ENCODE results near the gene TRAF6. TPM values are rescaled to one million over a fixed set of nuclear protein-coding genes. Genes with fewer than 3 reads are reported as not detected.

The TRAF6 gene
- total RNA-seq, 2 donors from 2014 or later = 7.5 to 9.2 TPM

GRCh38 chr11:36454551-36454940 lies 55.5 kb downstream of the TRAF6 start:
- H3K27ac ChIP-seq = no peak overlapping the region
- no peak for ATAC-seq

GRCh38 chr11:36453678-36454077 lies 56.4 kb downstream of the TRAF6 start:
- H3K36me3 ChIP-seq (replicated peaks in 1 of 2; ENCODE audit: insufficient read depth in 1 of 2, low read depth in 2 of 2) = no peaks in the 10 kb centered on the region
- TF ChIP-seq POLR2A (IDR thresholded peaks at IDR 0.05) = no peak
- no peak for TF ChIP-seq CTCF (IDR thresholded peaks at IDR 0.05)
- H3K27me3 ChIP-seq = no peaks in the 10 kb centered on the region
- no peak overlapping the region for H3K4me3 ChIP-seq
- intact Hi-C loops (cut with DNase I) = no loop called here
- ATAC-seq (no peak), DNase-seq (no peak)
- no peak overlapping the region for H3K27ac ChIP-seq
- 64 to 68% methylated on average over 3 of the region's 3 CpGs for WGBS, 2 donors
- peaks cover 12% of the 10 kb centered on the region for H3K4me1 ChIP-seq
- H3K9me3 ChIP-seq = no peaks in the 10 kb centered on the region

More at GRCh38 chr11:36454551-36454940, 55.5 kb downstream of the TRAF6 start:
- intact Hi-C loops (cut with DNase I) = no loop called here
- H3K9me3 ChIP-seq = no peaks in the 10 kb centered on the region
- TF ChIP-seq CTCF (IDR thresholded peaks at IDR 0.05) (no peak), POLR2A (IDR thresholded peaks at IDR 0.05) (no peak)
- no peak for DNase-seq
- H3K4me3 ChIP-seq = no peak overlapping the region
- WGBS, 2 donors = 82 to 83% methylated on average over 16 to 17 of the region's 18 CpGs
- H3K27me3 ChIP-seq = no peaks in the 10 kb centered on the region
- peaks cover 9% of the 10 kb centered on the region for H3K4me1 ChIP-seq
- H3K36me3 ChIP-seq (replicated peaks in 1 of 2; ENCODE audit: insufficient read depth in 1 of 2, low read depth in 2 of 2) = no peaks in the 10 kb centered on the region

GRCh38 chr11:36452961-36453360 lies 57.1 kb downstream of the TRAF6 start:
- Histone ChIP-seq H3K36me3 (replicated peaks in 1 of 2; ENCODE audit: insufficient read depth in 1 of 2, low read depth in 2 of 2) (no peaks in the 10 kb centered on the region), H3K9me3 (no peaks in the 10 kb centered on the region), H3K27me3 (no peaks in the 10 kb centered on the region), H3K4me3 (no peak overlapping the region), H3K27ac (no peak overlapping the region), H3K4me1 (peaks cover 16% of the 10 kb centered on the region)
- ATAC-seq (no peak), DNase-seq (no peak)
- TF ChIP-seq CTCF (IDR thresholded peaks at IDR 0.05) (no peak), POLR2A (IDR thresholded peaks at IDR 0.05) (no peak)
- WGBS, 2 donors = 13 to 26% methylated on average over 1 of the region's 1 CpG
- intact Hi-C loops (cut with DNase I) = no loop called here

GRCh38 chr11:36452236-36452940 lies 57.7 kb downstream of the TRAF6 start:
- intact Hi-C loops (cut with DNase I) = no loop called here
- Histone ChIP-seq H3K27ac (peak overlapping the region in 1 of 4 donors; percentile 22), H3K4me1 (peaks cover 22% of the 10 kb centered on the region), H3K4me3 (no peak overlapping the region), H3K36me3 (replicated peaks in 1 of 2; ENCODE audit: insufficient read depth in 1 of 2, low read depth in 2 of 2) (no peaks in the 10 kb centered on the region), H3K27me3 (no peaks in the 10 kb centered on the region), H3K9me3 (no peaks in the 10 kb centered on the region)
- 57 to 66% methylated on average over 5 of the region's 5 CpGs for WGBS, 2 donors
- ATAC-seq = no peak
- no peak for DNase-seq
- TF ChIP-seq CTCF (IDR thresholded peaks at IDR 0.05) (no peak), POLR2A (IDR thresholded peaks at IDR 0.05) (no peak)

- WGBS, 2 donors = 81 to 87% methylated on average over 1 of the region's 1 CpG
These were observed 58.4 kb downstream of the TRAF6 start for GRCh38 chr11:36451681-36452080.

More at GRCh38 chr11:36451681-36452080, 58.4 kb downstream of the TRAF6 start:
- intact Hi-C loops (cut with DNase I) = no loop called here
- Histone ChIP-seq H3K4me3 (no peak overlapping the region), H3K36me3 (replicated peaks in 1 of 2; ENCODE audit: insufficient read depth in 1 of 2, low read depth in 2 of 2) (no peaks in the 10 kb centered on the region), H3K27ac (no peak overlapping the region), H3K4me1 (peaks cover 29% of the 10 kb centered on the region), H3K27me3 (no peaks in the 10 kb centered on the region), H3K9me3 (no peaks in the 10 kb centered on the region)
- ATAC-seq (no peak), DNase-seq (no peak)
- TF ChIP-seq POLR2A (IDR thresholded peaks at IDR 0.05) (no peak), CTCF (IDR thresholded peaks at IDR 0.05) (no peak)

All from body of pancreas (tissue), 4 donors.